ENCODE measurements around the gene WDR72.

DNA sequence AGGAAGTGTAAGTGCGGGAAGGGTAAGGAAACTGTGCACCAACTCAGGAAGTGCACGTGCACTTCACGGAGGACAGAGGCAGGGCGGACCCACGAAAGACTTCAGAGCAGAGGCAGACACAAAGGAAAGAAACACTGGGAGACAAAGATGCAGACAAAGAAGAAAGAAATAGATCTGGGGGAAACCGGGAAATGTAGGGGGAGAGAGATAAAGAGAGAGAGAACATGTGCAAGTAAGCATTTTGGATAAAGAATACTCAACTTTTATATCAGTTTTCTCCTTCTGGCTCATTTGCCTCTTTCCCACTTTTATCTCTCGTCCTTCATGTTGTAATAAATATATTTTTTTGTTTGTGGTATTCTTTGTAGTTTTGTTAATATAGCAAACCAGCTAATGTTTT is 204.2 kb downstream of the WDR72 start:
- no peak for TF ChIP-seq GATA2 (IDR thresholded peaks at IDR 0.05; ENCODE audit: low read depth, low read length)
- no peak for TF ChIP-seq GATA3 (IDR thresholded peaks at IDR 0.05; ENCODE audit: low read depth, low read length)

Measured in SH-SY5Y (cell line).